SK-N-SH treated with all-trans-retinoic acid at 6 μM for 48 hours (cell line): ENCODE data around the gene TRIM15.

Experiments
- ATAC-seq: fragments of 200-7000 bp; cut with Tn5 transposase; 3 replicates; pipeline ENCODE4 v1.9.1; 2020; ENCODE audit warnings: mild to moderate bottlenecking, moderate library complexity
- ARNTL ChIP-seq: fragments of 450-650 bp; formaldehyde crosslinking; IDR thresholded peaks from 2 replicates; pipeline ENCODE4 v1.5.0; 2020; ENCODE audit warnings: low read depth, mild to moderate bottlenecking, moderate library complexity, borderline replicate concordance
- BACH2 ChIP-seq: fragments of 250-450 bp; sonication (Bioruptor Pico); IDR thresholded peaks from 2 replicates; pipeline ENCODE4 v1.9.0; 2021; ENCODE audit warnings: mild to moderate bottlenecking, borderline replicate concordance
- CSDC2 ChIP-seq: fragments of 250-450 bp; sonication (Bioruptor Pico); IDR thresholded peaks from 2 replicates; pipeline ENCODE4 v1.5.0; 2020; ENCODE audit warnings: mild to moderate bottlenecking, moderate library complexity
- ESRRG ChIP-seq: fragments of 250-450 bp; sonication (Bioruptor Pico); IDR thresholded peaks from 2 replicates; pipeline ENCODE4 v1.6.1; 2021; ENCODE audit warnings: mild to moderate bottlenecking
- GLIS3 ChIP-seq: fragments of 250-450 bp; sonication (Bioruptor Pico); IDR thresholded peaks from 2 replicates; pipeline ENCODE4 v1.5.0; 2020; ENCODE audit warnings: mild to moderate bottlenecking, moderate library complexity
- ISL1 ChIP-seq: fragments of 250-450 bp; sonication (Bioruptor Pico); IDR thresholded peaks from 2 replicates; pipeline ENCODE4 v2.1.2; 2022; ENCODE audit warnings: mild to moderate bottlenecking, moderate library complexity
- OSR1 ChIP-seq: fragments of 250-450 bp; sonication (Bioruptor Pico); IDR thresholded peaks from 2 replicates; pipeline ENCODE4 v1.8.0; 2022; ENCODE audit warnings: moderate library complexity, mild to moderate bottlenecking, inconsistent platforms
- RARB ChIP-seq: fragments of 250-450 bp; sonication (Bioruptor Pico); IDR thresholded peaks from 2 replicates; pipeline ENCODE4 v1.8.0; 2021; ENCODE audit warnings: mild to moderate bottlenecking, moderate library complexity
- SNAI2 ChIP-seq: fragments of 250-450 bp; sonication (Bioruptor Pico); IDR thresholded peaks from 2 replicates; pipeline ENCODE4 v1.5.0; 2020; ENCODE audit warnings: mild to moderate bottlenecking, moderate library complexity
- TCF4 ChIP-seq: fragments of 250-450 bp; sonication (Bioruptor Pico); IDR thresholded peaks from 2 replicates; pipeline ENCODE4 v1.8.0; 2021; ENCODE audit warnings: mild to moderate bottlenecking, moderate library complexity, borderline replicate concordance
- TOX ChIP-seq: fragments of 250-450 bp; sonication (Bioruptor Pico); IDR thresholded peaks from 2 replicates; pipeline ENCODE4 v1.8.0; 2021; ENCODE audit warnings: mild to moderate bottlenecking, moderate library complexity, borderline replicate concordance
- ZC3H10 ChIP-seq: fragments of 250-450 bp; sonication (Bioruptor Pico); IDR thresholded peaks from 2 replicates; pipeline ENCODE4 v1.5.1; 2021; ENCODE audit warnings: mild to moderate bottlenecking, moderate library complexity
- ZFP3 ChIP-seq: fragments of 250-450 bp; sonication (Bioruptor Pico); IDR thresholded peaks from 2 replicates; pipeline ENCODE4 v1.5.0; 2020; ENCODE audit warnings: mild to moderate bottlenecking, moderate library complexity
- ZFP30 ChIP-seq: fragments of 450-650 bp; formaldehyde crosslinking; IDR thresholded peaks from 2 replicates; pipeline ENCODE4 v1.5.0; 2022; ENCODE audit warnings: mild to moderate bottlenecking, moderate library complexity
- ZNF565 ChIP-seq: fragments of 450-650 bp; formaldehyde crosslinking; conservative IDR thresholded peaks from 2 replicates; pipeline ENCODE4 v1.5.0; 2020; ENCODE audit warnings: low read depth, mild to moderate bottlenecking, moderate library complexity
- ZNF70 ChIP-seq: fragments of 450-650 bp; formaldehyde crosslinking; IDR thresholded peaks from 2 replicates; pipeline ENCODE4 v1.5.0; 2020; ENCODE audit warnings: mild to moderate bottlenecking, moderate library complexity
- ZNF8 ChIP-seq: fragments of 450-650 bp; formaldehyde crosslinking; IDR thresholded peaks from 2 replicates; pipeline ENCODE4 v1.5.0; 2020; ENCODE audit warnings: mild to moderate bottlenecking, moderate library complexity
- TF ChIP-seq, protein P1 (sequence below): fragments of 250-450 bp; sonication (Bioruptor Pico); IDR thresholded peaks from 2 replicates; pipeline ENCODE4 v1.5.1; 2021; ENCODE audit warnings: mild to moderate bottlenecking, moderate library complexity
- TF ChIP-seq, protein P2 (sequence below): fragments of 250-450 bp; sonication (Bioruptor Pico); IDR thresholded peaks from 2 replicates; pipeline ENCODE4 v1.5.1; 2020; ENCODE audit warnings: low read depth, mild to moderate bottlenecking, moderate library complexity
- TF ChIP-seq, protein P3 (sequence below): fragments of 250-450 bp; sonication (Bioruptor Pico); IDR thresholded peaks from 2 replicates; pipeline ENCODE4 v1.5.0; 2020; ENCODE audit warnings: mild to moderate bottlenecking, moderate library complexity
- TF ChIP-seq, protein P4 (sequence below): fragments of 250-450 bp; sonication (Bioruptor Pico); IDR thresholded peaks from 2 replicates; pipeline ENCODE4 v1.8.0; 2020; ENCODE audit warnings: mild to moderate bottlenecking, moderate library complexity, borderline replicate concordance

TRIM15 gene

DNA sequence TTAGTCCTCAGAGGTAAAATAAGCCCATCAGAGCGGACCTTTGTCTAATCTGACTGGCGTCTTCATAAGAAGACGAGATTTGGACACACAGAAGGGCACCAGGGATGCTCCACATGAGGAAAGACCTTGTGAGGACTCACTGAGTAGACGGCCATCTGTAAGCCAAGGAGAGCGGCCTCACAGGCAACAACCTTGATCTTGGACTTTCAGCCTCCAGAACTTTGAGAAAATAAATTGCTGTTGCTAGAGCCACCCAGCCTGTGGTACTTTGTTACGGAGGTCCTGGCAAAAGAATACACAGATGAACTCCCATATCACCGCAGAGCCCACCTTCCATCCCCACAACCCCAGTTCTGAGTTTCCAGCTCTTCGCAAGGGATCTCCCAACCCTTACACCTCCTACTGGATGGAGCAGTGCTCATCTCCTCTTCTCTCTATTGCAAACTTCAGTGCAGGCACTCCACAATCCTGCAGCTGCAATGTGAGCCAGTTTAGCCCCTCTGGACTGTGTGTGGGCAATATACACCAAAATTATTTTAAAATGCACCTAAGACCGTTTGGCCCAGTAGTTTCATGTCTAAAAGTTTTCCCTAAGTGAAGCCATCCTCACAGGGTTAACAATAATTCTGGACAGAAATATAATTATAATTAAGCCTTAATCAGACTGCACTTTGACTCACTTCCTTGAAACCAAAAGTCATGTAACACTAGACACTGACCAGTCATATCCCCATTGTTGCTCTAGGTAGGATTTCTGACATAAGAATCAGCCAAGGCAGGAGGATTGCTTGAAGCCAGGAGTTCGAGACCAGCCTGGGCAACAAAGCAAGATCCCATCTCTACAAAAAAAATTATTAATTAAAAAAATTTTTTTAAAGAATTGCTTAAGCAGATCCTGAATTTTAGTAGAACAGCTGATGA is 41.6 kb upstream of the TRIM15 start:
- ATAC-seq, result no peak; the same call in 2 of the 3 replicates
- TF ChIP-seq, protein P1, sequence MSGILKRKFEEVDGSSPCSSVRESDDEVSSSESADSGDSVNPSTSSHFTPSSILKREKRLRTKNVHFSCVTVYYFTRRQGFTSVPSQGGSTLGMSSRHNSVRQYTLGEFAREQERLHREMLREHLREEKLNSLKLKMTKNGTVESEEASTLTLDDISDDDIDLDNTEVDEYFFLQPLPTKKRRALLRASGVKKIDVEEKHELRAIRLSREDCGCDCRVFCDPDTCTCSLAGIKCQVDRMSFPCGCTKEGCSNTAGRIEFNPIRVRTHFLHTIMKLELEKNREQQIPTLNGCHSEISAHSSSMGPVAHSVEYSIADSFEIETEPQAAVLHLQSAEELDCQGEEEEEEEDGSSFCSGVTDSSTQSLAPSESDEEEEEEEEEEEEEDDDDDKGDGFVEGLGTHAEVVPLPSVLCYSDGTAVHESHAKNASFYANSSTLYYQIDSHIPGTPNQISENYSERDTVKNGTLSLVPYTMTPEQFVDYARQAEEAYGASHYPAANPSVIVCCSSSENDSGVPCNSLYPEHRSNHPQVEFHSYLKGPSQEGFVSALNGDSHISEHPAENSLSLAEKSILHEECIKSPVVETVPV (CRISPR knock-in tag), result no peak

DNA sequence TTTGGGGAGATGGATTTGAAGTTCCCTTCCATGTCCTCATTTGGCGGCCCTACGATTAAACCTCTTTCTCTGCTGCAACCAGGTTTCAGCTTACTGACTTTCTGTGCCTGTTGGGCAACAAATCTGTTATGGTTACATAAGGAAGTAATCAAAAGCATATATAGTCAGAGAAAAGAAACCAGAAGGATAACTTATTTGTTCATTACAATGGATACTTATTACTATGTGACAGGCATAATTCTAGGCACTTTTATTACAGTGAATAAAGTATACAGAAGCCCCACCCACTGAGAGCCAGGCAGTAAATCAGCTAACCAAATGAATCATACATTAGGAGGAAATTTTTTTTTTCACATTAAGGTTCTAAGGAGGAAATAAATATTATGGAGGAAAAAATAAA is 40.8 kb upstream of the TRIM15 start:
- no peak for TF ChIP-seq ZNF70
- TF ChIP-seq, all 23 proteins: peak for 0
- no peak for ATAC-seq

DNA sequence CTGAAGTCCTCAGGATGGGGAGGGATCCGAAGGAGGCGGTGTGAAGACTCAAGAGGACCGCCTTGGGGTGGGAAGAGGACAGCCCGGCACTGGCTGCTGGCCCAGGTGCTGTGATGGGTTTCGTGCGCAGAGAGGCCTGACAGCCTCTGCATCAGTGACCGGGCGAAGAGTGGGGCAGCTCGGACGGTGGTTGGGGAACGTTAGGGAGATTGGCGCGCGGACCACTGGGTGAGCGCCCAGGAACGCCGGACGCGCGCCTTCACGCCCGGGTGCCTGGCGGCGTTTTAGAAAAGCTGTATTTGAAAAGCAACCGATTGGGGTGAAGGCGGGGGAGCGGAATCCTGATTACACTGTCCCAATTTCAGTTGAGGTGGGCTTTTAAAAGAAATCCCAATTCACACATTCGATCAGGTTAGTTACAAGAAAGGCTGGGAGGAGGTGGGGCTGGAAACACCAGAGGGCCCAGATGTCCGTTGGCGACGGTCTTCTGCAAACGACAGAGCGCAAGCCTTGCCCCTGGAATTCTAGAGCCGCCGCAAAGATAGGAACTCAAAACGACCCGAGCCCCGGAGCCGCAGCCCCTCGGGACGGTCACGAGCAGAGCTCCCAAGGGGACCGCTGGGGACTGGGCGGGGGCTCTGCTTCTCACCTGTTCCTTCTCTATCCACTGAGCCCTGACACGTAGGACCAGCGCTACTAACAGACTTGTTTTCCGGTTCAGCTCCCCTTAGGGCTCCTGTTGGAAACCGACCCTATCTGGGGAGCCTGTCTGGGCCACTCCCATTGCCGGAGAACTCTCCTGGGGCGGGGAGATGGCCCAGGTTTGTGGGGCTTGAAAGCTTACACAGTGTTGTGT is 35.9 kb upstream of the TRIM15 start:
- no peak for ATAC-seq
- TF ChIP-seq ZNF565 (CRISPR knock-in tag) (no peak), ZC3H10 (CRISPR knock-in tag) (no peak), ZFP3 (no peak), ZNF70 (no peak), ZFP30 (CRISPR knock-in tag) (no peak), CSDC2 (CRISPR knock-in tag) (no peak), TCF4 (CRISPR knock-in tag) (no peak), RARB (CRISPR knock-in tag) (no peak), ZNF8 (no peak), OSR1 (CRISPR knock-in tag) (no peak), SNAI2 (no peak)
- TF ChIP-seq, protein P2, sequence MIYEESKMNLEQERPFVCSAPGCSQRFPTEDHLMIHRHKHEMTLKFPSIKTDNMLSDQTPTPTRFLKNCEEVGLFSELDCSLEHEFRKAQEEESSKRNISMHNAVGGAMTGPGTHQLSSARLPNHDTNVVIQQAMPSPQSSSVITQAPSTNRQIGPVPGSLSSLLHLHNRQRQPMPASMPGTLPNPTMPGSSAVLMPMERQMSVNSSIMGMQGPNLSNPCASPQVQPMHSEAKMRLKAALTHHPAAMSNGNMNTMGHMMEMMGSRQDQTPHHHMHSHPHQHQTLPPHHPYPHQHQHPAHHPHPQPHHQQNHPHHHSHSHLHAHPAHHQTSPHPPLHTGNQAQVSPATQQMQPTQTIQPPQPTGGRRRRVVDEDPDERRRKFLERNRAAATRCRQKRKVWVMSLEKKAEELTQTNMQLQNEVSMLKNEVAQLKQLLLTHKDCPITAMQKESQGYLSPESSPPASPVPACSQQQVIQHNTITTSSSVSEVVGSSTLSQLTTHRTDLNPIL (CRISPR knock-in tag), result no peak
- TF ChIP-seq, protein P3, sequence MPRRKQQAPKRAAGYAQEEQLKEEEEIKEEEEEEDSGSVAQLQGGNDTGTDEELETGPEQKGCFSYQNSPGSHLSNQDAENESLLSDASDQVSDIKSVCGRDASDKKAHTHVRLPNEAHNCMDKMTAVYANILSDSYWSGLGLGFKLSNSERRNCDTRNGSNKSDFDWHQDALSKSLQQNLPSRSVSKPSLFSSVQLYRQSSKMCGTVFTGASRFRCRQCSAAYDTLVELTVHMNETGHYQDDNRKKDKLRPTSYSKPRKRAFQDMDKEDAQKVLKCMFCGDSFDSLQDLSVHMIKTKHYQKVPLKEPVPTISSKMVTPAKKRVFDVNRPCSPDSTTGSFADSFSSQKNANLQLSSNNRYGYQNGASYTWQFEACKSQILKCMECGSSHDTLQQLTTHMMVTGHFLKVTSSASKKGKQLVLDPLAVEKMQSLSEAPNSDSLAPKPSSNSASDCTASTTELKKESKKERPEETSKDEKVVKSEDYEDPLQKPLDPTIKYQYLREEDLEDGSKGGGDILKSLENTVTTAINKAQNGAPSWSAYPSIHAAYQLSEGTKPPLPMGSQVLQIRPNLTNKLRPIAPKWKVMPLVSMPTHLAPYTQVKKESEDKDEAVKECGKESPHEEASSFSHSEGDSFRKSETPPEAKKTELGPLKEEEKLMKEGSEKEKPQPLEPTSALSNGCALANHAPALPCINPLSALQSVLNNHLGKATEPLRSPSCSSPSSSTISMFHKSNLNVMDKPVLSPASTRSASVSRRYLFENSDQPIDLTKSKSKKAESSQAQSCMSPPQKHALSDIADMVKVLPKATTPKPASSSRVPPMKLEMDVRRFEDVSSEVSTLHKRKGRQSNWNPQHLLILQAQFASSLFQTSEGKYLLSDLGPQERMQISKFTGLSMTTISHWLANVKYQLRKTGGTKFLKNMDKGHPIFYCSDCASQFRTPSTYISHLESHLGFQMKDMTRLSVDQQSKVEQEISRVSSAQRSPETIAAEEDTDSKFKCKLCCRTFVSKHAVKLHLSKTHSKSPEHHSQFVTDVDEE (CRISPR knock-in tag), result no peak
- TF ChIP-seq, protein P4, sequence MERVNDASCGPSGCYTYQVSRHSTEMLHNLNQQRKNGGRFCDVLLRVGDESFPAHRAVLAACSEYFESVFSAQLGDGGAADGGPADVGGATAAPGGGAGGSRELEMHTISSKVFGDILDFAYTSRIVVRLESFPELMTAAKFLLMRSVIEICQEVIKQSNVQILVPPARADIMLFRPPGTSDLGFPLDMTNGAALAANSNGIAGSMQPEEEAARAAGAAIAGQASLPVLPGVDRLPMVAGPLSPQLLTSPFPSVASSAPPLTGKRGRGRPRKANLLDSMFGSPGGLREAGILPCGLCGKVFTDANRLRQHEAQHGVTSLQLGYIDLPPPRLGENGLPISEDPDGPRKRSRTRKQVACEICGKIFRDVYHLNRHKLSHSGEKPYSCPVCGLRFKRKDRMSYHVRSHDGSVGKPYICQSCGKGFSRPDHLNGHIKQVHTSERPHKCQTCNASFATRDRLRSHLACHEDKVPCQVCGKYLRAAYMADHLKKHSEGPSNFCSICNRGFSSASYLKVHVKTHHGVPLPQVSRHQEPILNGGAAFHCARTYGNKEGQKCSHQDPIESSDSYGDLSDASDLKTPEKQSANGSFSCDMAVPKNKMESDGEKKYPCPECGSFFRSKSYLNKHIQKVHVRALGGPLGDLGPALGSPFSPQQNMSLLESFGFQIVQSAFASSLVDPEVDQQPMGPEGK (CRISPR knock-in tag), result no peak

DNA sequence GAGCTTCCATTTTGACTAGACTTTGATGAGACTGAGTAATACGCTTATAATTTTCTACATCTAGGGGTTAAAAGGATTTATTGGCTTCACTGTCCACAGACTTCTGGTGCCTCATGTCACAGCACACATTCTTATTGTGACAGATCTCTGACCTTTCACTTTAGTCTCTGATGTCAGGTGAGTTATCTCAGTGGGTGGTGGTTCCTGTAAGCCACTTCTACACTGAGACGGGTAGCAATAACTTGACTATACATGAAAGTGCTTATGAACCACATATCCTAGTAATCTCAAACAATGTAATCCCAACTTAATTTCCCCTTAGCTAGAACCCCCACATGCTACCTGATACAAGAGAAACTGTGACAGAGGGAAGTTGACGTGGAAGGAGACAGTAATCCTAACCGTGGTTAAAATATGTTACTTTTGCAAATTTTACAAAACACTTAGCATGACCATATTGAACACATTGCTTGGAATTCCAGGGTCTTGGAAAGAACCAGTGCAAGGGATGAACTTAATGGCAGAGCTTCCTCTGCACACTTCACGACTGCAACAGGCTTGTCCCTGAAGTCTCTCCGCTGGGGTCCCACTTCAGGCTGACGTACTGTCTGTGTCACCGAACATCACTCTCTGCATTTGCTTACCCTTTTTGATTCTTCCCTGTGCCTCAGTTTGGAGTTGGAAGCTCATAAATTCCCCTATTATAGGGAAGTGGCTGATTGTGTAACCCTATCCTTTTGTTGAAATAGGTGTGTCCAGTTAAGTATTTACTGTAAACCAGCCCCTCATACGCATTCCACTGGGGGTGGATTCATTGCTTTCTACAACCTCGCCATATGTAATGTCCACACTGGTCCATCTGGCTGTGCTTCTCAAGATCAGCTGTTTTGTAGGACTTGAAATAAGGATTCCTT is 33.8 kb upstream of the TRIM15 start:
- no peak for ATAC-seq
- no peak for TF ChIP-seq ZC3H10 (CRISPR knock-in tag)
- TF ChIP-seq ESRRG, result no peak
- TF ChIP-seq CSDC2 (CRISPR knock-in tag), result no peak
- no peak for TF ChIP-seq ZFP3
- no peak for TF ChIP-seq RARB (CRISPR knock-in tag)
- TF ChIP-seq ZNF8, result no peak
- no peak for TF ChIP-seq ARNTL (CRISPR knock-in tag)
- TF ChIP-seq TCF4 (CRISPR knock-in tag), result no peak
- no peak for TF ChIP-seq TOX (CRISPR knock-in tag)
- no peak for TF ChIP-seq ZNF565 (CRISPR knock-in tag)
- TF ChIP-seq, protein P2 (CRISPR knock-in tag), result no peak
- TF ChIP-seq ISL1 (CRISPR knock-in tag), result no peak
- TF ChIP-seq BACH2 (CRISPR knock-in tag), result no peak
- no peak for TF ChIP-seq SNAI2
- TF ChIP-seq ZFP30 (CRISPR knock-in tag), result no peak
- TF ChIP-seq, protein P4 (CRISPR knock-in tag), result no peak
- no peak for TF ChIP-seq GLIS3 (CRISPR knock-in tag)
